WTC11 (cell line): Measurements from ENCODE around the gene GIMAP7. TPM values are rescaled to one million over a fixed set of nuclear protein-coding genes. Genes with fewer than 3 reads are reported as not detected.

ENCODE experiments used
- ATAC-seq: fragments of 200-7000 bp; cut with Tn5 transposase; 2 replicates; pipeline ENCODE4 v1.10.0; 2021; ENCODE audit warnings: mild to moderate bottlenecking, moderate library complexity
- CTCF ChIA-PET: fragments of 300-600 bp; sonication (Branson Sonifier 250); formaldehyde crosslinking; loops from one replicate; lab custom pipeline; 2021; ENCODE audit warnings: antibody characterized with exemption; lab: Charles Lee
- POLR2A ChIA-PET: fragments of 350-600 bp; sonication (Branson Sonifier 250); formaldehyde crosslinking; loops from one replicate; lab custom pipeline; 2021; ENCODE audit warnings: antibody characterized with exemption; lab: Charles Lee
- DNase-seq: peaks from one replicate; pipeline ENCODE4 v3.0.0; 2021; ENCODE audit warnings: low spot score
- H3K27ac Mint-ChIP-seq: 2 replicates; pipeline ENCODE4 v1.8.0; 2021; ENCODE audit warnings: mixed read lengths
- H3K27me3 Mint-ChIP-seq: 2 replicates; pipeline ENCODE4 v1.8.0; 2021; ENCODE audit warnings: low read depth, mild to moderate bottlenecking, moderate library complexity, mixed read lengths
- H3K36me3 Mint-ChIP-seq: 2 replicates; pipeline ENCODE4 v1.8.0; 2021; ENCODE audit warnings: mixed read lengths
- H3K4me1 Mint-ChIP-seq: 2 replicates; pipeline ENCODE4 v1.8.0; 2022; ENCODE audit warnings: mixed read lengths
- H3K4me3 Mint-ChIP-seq: 2 replicates; pipeline ENCODE4 v1.8.0; 2021; ENCODE audit warnings: mild to moderate bottlenecking, moderate library complexity, mixed read lengths
- H3K9me3 Mint-ChIP-seq: 2 replicates; pipeline ENCODE4 v1.8.0; 2021; ENCODE audit warnings: mixed read lengths
- ELF4 ChIP-seq: sonication (generic); formaldehyde crosslinking; IDR thresholded peaks from 2 replicates; pipeline ENCODE4 v1.8.1; 2022; ENCODE audit warnings: low read depth, mild to moderate bottlenecking, moderate library complexity, missing genetic modification reagents
- ERG ChIP-seq: fragments of 250-450 bp; sonication (Bioruptor Pico); IDR thresholded peaks from 2 replicates; pipeline ENCODE4 v1.8.0; 2021; ENCODE audit warnings: mild to moderate bottlenecking
- FOXP4 ChIP-seq: sonication (generic); formaldehyde crosslinking; IDR thresholded peaks from 2 replicates; pipeline ENCODE4 v1.8.0; 2022; ENCODE audit warnings: mild to moderate bottlenecking, missing genetic modification reagents
- GABPB1 ChIP-seq: sonication (generic); formaldehyde crosslinking; IDR thresholded peaks from 2 replicates; pipeline ENCODE4 v1.8.1; 2023; ENCODE audit warnings: mild to moderate bottlenecking, missing genetic modification reagents
- GRHL2 ChIP-seq: fragments of 250-450 bp; sonication (Bioruptor Pico); IDR thresholded peaks from 2 replicates; pipeline ENCODE4 v1.8.0; 2022; ENCODE audit warnings: mild to moderate bottlenecking, moderate library complexity; ENCODE audit not compliant: insufficient replicate concordance, severe bottlenecking
- HMGA2 ChIP-seq: fragments of 250-450 bp; sonication (Bioruptor Pico); IDR thresholded peaks from 2 replicates; pipeline ENCODE4 v1.4.0; 2021; ENCODE audit warnings: mild to moderate bottlenecking, moderate library complexity
- HMGXB4 ChIP-seq: sonication (generic); formaldehyde crosslinking; IDR thresholded peaks from 2 replicates; pipeline ENCODE4 v1.8.1; 2023; ENCODE audit warnings: mild to moderate bottlenecking, moderate library complexity, missing genetic modification reagents
- IRF2 ChIP-seq: sonication (generic); formaldehyde crosslinking; IDR thresholded peaks from 2 replicates; pipeline ENCODE4 v1.8.0; 2022; ENCODE audit warnings: low read depth, missing genetic modification reagents, borderline replicate concordance
- KAT7 ChIP-seq: sonication (generic); formaldehyde crosslinking; IDR thresholded peaks from 2 replicates; pipeline ENCODE4 v1.8.1; 2023; ENCODE audit warnings: missing genetic modification reagents, mild to moderate bottlenecking, borderline replicate concordance
- MYBL2 ChIP-seq: sonication (generic); formaldehyde crosslinking; IDR thresholded peaks from 2 replicates; pipeline ENCODE4 v1.8.1; 2023; ENCODE audit warnings: mild to moderate bottlenecking, moderate library complexity, missing genetic modification reagents
- NFE2L1 ChIP-seq: sonication (generic); formaldehyde crosslinking; IDR thresholded peaks from 2 replicates; pipeline ENCODE4 v1.8.1; 2023; ENCODE audit warnings: missing genetic modification reagents
- NFYB ChIP-seq: sonication (generic); formaldehyde crosslinking; conservative IDR thresholded peaks from 2 replicates; pipeline ENCODE4 v1.8.0; 2022; ENCODE audit warnings: low read depth, missing genetic modification reagents
- PRDM15 ChIP-seq: sonication (generic); formaldehyde crosslinking; IDR thresholded peaks from 2 replicates; pipeline ENCODE4 v1.8.0; 2022; ENCODE audit warnings: missing genetic modification reagents
- RELA ChIP-seq: sonication (generic); formaldehyde crosslinking; IDR thresholded peaks from 2 replicates; pipeline ENCODE4 v1.8.1; 2022; ENCODE audit warnings: missing genetic modification reagents, mild to moderate bottlenecking, borderline replicate concordance
- SMAD3 ChIP-seq: sonication (generic); formaldehyde crosslinking; IDR thresholded peaks from 2 replicates; pipeline ENCODE4 v1.8.0; 2022; ENCODE audit warnings: missing genetic modification reagents, mild to moderate bottlenecking, borderline replicate concordance
- STAT6 ChIP-seq: sonication (generic); formaldehyde crosslinking; conservative IDR thresholded peaks from 2 replicates; pipeline ENCODE4 v1.8.1; 2023; ENCODE audit warnings: mild to moderate bottlenecking, low read depth, missing genetic modification reagents, moderate library complexity
- TP53 ChIP-seq: sonication (generic); formaldehyde crosslinking; IDR thresholded peaks from 2 replicates; pipeline ENCODE4 v1.8.1; 2023; ENCODE audit warnings: mild to moderate bottlenecking, missing genetic modification reagents
- ZBTB43 ChIP-seq: sonication (generic); formaldehyde crosslinking; IDR thresholded peaks from 2 replicates; pipeline ENCODE4 v1.8.1; 2023; ENCODE audit warnings: mild to moderate bottlenecking, missing genetic modification reagents
- ZNF121 ChIP-seq: sonication (generic); formaldehyde crosslinking; IDR thresholded peaks from 2 replicates; pipeline ENCODE4 v1.8.0; 2023; ENCODE audit warnings: missing genetic modification reagents
- ZNF138 ChIP-seq: sonication (generic); formaldehyde crosslinking; conservative IDR thresholded peaks from 2 replicates; pipeline ENCODE4 v1.8.1; 2022; ENCODE audit warnings: mild to moderate bottlenecking, moderate library complexity, missing genetic modification reagents
- ZNF219 ChIP-seq: sonication (generic); formaldehyde crosslinking; IDR thresholded peaks from 2 replicates; pipeline ENCODE4 v1.8.0; 2023; ENCODE audit warnings: missing genetic modification reagents, mild to moderate bottlenecking, borderline replicate concordance
- ZNF263 ChIP-seq: sonication (generic); formaldehyde crosslinking; IDR thresholded peaks from 2 replicates; pipeline ENCODE4 v1.8.1; 2022; ENCODE audit warnings: low read depth, mild to moderate bottlenecking, moderate library complexity, missing genetic modification reagents
- ZNF317 ChIP-seq: sonication (generic); formaldehyde crosslinking; IDR thresholded peaks from 2 replicates; pipeline ENCODE4 v1.8.1; 2023; ENCODE audit warnings: low read depth, mild to moderate bottlenecking, moderate library complexity, missing genetic modification reagents, borderline replicate concordance
- ZNF416 ChIP-seq: fragments of 250-450 bp; sonication (Bioruptor Pico); IDR thresholded peaks from 2 replicates; pipeline ENCODE4 v1.9.0; 2021; ENCODE audit warnings: mild to moderate bottlenecking, inconsistent platforms
- total RNA-seq: library from RNA; stranded (reverse); gene quantifications from 3 replicates; pipeline ENCODE4 v1.2.3, GENCODE V29; 2021

The GIMAP7 gene
- total RNA-seq, 1 experiment from 2014 or later = 0.37 TPM

GRCh38 chr7:150531704-150532103 lies 17.0 kb downstream of the GIMAP7 start:
- no peak for DNase-seq
- Mint-ChIP-seq H3K36me3 (peaks cover 37% of the 10 kb centered on the region), H3K27ac (no peak overlapping the region), H3K4me1 (no peaks in the 10 kb centered on the region), H3K9me3 (peaks cover 79% of the 10 kb centered on the region), H3K4me3 (no peak overlapping the region), H3K27me3 (peaks cover 15% of the 10 kb centered on the region)
- TF ChIP-seq GRHL2 = no peak
- TF ChIP-seq NFYB (CRISPR knock-in tag) = no peak
- TF ChIP-seq ZBTB43 = no peak
- TF ChIP-seq TP53 (CRISPR knock-in tag) = no peak
- no peak for TF ChIP-seq ZNF219
- no peak for TF ChIP-seq IRF2 (CRISPR knock-in tag)
- TF ChIP-seq ZNF263 (CRISPR knock-in tag) = no peak
- TF ChIP-seq RELA = no peak
- no peak for TF ChIP-seq ZNF317 (CRISPR knock-in tag)
- TF ChIP-seq HMGA2 = no peak
- TF ChIP-seq GABPB1 = no peak
- TF ChIP-seq FOXP4 = no peak
- ATAC-seq = no peak
- ChIA-PET CTCF (no interaction called here), POLR2A (no interaction called here)

GRCh38 chr7:150538259-150538658 lies 23.6 kb downstream of the GIMAP7 start:
- no peak for TF ChIP-seq GABPB1
- TF ChIP-seq MYBL2 (CRISPR knock-in tag) = no peak
- TF ChIP-seq TP53 (CRISPR knock-in tag) = no peak
- TF ChIP-seq ZNF121 = no peak
- TF ChIP-seq ZNF317 (CRISPR knock-in tag) = no peak
- no peak for TF ChIP-seq KAT7 (CRISPR knock-in tag)
- TF ChIP-seq ERG (CRISPR knock-in tag) = no peak
- TF ChIP-seq ZNF138 (CRISPR knock-in tag) = no peak
- no peak for TF ChIP-seq SMAD3 (CRISPR knock-in tag)
- no peak for TF ChIP-seq ZNF416 (CRISPR knock-in tag)
- no peak for TF ChIP-seq ELF4 (CRISPR knock-in tag)
- TF ChIP-seq HMGXB4 (CRISPR knock-in tag) = no peak
- no peak for TF ChIP-seq PRDM15 (CRISPR knock-in tag)
- TF ChIP-seq STAT6 (CRISPR knock-in tag) = no peak
- no peak for TF ChIP-seq NFE2L1
- peaks cover 25% of the 10 kb centered on the region for H3K27me3 Mint-ChIP-seq
- no peak for ATAC-seq
- H3K4me3 Mint-ChIP-seq = no peak overlapping the region
- no peak for DNase-seq
- H3K36me3 Mint-ChIP-seq = peaks cover 48% of the 10 kb centered on the region
- H3K4me1 Mint-ChIP-seq = no peaks in the 10 kb centered on the region
- ChIA-PET CTCF (no interaction called here), POLR2A (no interaction called here)
- H3K9me3 Mint-ChIP-seq = peaks cover 83% of the 10 kb centered on the region
- no peak overlapping the region for H3K27ac Mint-ChIP-seq
